ENCODE measurements around the gene TMEM94.

GRCh38 chr17:75416006-75416405, 40.4 kb upstream of the TMEM94 start:
- no peak for TF ChIP-seq TCF7L2 (IDR thresholded peaks at IDR 0.05; ENCODE audit: borderline replicate concordance, low read depth, low read length)
- no peak for TF ChIP-seq CTCF (tag by site-specific recombination; IDR thresholded peaks at IDR 0.05)
- TF ChIP-seq ZBTB21 (tag by site-specific recombination; IDR thresholded peaks at IDR 0.05) = no peak
- TF ChIP-seq ZNF704 (tag by site-specific recombination; IDR thresholded peaks at IDR 0.05) = no peak
